GM10248 (cell line): ENCODE data around the gene PMIS2.

ENCODE experiments used
- CTCF ChIA-PET: fragments of 300-600 bp; sonication (Branson Sonifier 250); formaldehyde crosslinking; extraction: SDS; loops from one replicate; lab custom pipeline; 2021; ENCODE audit warnings: antibody characterized with exemption; lab: Yijun Ruan, JAX
- POLR2A ChIA-PET: fragments of 350-650 bp; sonication (Branson Sonifier 250); formaldehyde crosslinking; extraction: SDS; loops from one replicate; lab custom pipeline; 2020; ENCODE audit warnings: antibody characterized with exemption; lab: Yijun Ruan, JAX
- DNase-seq: peaks from one replicate; pipeline ENCODE4 v3.0.0; 2012; ENCODE audit errors: extremely low spot score
- TF ChIP-seq, protein P1 (sequence below): IDR thresholded peaks from 2 replicates; pipeline ENCODE4 v1.5.1; 2012; ENCODE audit warnings: mild to moderate bottlenecking, low read depth; ENCODE audit errors: extremely low read depth, missing control alignments, control extremely low read depth

The PMIS2 gene

DNA sequence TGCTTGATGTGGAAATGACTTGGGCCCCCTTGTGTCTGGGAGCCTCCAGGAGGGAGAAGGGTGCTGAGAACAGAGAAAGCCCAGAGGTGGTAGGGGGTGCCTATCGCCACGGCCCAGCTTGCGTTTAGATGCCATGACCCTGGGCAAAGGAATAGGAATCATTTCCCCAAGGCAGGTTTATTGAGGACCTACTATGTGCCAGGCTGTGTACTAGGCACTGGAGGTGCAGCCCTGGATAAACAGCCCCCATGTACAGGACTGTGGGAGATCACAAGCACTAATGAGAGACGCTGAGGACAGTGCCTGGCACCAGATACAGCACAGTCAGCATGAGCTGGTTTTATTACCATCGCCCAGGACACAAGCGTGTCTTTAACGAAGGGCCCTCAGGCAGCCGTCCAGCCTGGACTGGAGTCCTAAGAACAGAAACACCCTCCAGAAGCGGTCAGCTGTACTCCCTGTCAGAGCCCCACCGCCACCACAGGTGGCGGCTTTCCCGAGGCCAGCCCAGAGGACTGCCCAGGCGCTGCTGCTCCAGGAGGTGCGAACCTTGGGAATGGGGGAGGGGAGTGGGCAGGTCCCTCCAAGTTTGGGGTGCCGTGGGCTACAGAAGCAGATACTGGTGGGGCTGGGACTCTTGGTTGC is 36.0 kb upstream of the PMIS2 start:
- DNase-seq: no peak
- TF ChIP-seq, protein P1, sequence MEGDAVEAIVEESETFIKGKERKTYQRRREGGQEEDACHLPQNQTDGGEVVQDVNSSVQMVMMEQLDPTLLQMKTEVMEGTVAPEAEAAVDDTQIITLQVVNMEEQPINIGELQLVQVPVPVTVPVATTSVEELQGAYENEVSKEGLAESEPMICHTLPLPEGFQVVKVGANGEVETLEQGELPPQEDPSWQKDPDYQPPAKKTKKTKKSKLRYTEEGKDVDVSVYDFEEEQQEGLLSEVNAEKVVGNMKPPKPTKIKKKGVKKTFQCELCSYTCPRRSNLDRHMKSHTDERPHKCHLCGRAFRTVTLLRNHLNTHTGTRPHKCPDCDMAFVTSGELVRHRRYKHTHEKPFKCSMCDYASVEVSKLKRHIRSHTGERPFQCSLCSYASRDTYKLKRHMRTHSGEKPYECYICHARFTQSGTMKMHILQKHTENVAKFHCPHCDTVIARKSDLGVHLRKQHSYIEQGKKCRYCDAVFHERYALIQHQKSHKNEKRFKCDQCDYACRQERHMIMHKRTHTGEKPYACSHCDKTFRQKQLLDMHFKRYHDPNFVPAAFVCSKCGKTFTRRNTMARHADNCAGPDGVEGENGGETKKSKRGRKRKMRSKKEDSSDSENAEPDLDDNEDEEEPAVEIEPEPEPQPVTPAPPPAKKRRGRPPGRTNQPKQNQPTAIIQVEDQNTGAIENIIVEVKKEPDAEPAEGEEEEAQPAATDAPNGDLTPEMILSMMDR: no peak
- CTCF ChIA-PET: interaction anchor here (0.7 to 4.4 kb wide), 9 partner anchors 8 to 58 kb away, joined by 3 to 49 read pairs (median 14); partner anchors contain the start of genes ATP4A and PMIS2
- POLR2A ChIA-PET: no interaction called here

DNA sequence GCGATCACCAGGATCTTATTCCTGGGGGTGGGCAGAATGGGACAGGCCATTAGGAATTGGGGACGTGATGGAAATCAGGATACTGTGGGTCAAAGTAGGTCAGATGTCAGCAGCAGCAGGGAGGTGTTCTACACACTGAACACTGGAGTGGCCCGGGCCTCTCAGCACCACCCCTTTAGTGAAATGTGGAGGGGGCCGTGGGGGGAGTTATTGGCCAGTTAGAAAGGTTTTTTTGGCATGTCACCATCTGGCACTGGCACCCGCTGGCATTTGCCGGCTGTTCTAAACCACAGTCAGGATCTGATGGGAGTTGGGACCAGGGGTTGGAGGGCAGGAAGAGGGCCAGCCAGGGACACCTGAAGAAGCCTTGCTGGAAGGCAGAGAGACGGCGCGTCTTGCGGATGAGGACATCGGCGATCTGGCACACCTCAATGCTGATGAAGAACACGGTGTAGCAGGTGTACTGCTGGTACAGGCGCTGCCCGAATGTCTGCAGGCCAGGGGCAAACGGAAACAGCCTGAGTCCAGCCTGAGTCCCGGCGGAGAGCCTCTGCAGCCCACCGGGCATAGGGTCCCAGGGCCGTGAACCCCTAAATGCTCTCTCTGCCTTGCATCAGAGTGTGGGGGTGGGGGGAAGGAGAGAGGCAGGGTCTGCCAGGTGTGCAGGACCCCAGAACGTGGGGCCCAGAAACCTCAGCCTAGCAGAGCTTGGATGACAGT is 34.7 kb upstream of the PMIS2 start:
- CTCF ChIA-PET: interaction anchor here (0.8 kb wide), 1 partner anchor 41 kb away, joined by 3 read pairs; no protein-coding TSS in a partner anchor
- no peak for DNase-seq
- TF ChIP-seq, protein P1: no peak
- POLR2A ChIA-PET: no interaction called here

DNA sequence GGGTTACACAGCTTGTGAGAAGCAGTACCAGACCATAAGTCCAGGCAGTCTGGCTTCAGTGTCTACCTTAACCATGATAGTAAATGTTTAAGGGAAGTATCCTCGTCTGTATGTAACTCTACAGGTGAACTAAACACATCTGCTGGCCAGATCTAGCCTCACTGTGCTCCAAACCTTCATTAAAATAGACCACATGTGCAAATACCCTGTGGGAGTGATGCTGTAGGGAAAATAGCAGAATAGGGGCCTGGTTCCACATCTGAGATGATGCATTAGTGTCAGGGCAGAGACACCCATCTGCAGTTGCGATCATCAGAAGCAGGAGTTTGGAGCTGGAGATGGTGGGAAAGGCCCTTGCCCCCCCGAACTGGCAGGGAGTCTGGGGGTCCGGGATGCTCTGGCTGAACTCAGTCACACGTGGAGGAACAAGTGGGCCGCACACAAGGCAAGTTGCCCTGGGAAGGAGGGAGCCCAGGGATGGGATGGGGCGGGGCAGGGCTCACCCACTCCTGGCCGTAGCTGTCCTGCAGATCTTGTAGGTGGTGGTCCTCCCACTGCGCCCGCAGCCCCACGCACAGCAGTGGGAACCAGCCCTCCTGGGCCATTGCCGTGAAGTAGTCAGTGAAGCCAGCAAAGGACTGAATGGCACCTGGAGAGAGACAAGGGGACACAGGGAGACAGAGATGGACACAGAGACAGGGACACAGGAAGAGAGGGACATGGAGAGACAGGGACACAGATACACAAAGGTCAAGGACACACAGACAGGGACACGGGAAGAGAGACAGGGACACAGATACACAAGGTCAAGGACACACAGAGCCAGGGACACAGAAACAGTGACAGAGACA is 33.2 kb upstream of the PMIS2 start:
- ChIA-PET CTCF (no interaction called here), POLR2A (no interaction called here)
- TF ChIP-seq, protein P1: no peak

GRCh38 chr19:35553385-35554000 is 32.5 kb upstream of the PMIS2 start:
- TF ChIP-seq, protein P1: no peak
- DNase-seq: no peak
- POLR2A ChIA-PET: no interaction called here
- CTCF ChIA-PET: no interaction called here

More for the DNA sequence above, 33.2 kb upstream of the PMIS2 start:
- DNase-seq: no peak

DNA sequence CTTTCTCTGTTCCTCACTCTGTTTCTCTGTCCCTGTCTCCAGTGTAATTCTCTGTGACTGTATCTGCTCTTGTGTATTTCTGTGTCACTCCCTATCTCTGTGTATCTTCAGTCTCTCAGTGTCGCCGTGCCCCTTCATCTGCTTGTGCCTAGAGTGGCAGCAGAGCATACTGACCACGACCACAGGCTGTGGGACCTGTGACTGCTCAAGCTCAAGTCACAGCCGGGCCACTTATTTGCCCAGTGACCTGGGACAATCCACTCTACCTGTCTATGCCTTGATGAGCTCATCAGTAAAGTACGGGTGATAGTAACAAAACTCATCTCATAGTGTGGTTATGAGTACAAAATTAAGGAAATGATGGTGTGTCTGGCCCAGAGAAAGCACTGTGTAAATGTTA is 31.9 kb upstream of the PMIS2 start:
- no peak for DNase-seq
- CTCF ChIA-PET: interaction anchor here (1.0 kb wide), 1 partner anchor 100 kb away, joined by 3 read pairs; no protein-coding TSS in a partner anchor
- POLR2A ChIA-PET: no interaction called here
- TF ChIP-seq, protein P1: no peak
